Measurements from ENCODE around the gene FRMD4A.
A peak's percentile ranks its signal among the peaks of the same experiment; 100 is the strongest.

The FRMD4A gene

GRCh38 chr10:13698217-13698616 is 632.5 kb downstream of the FRMD4A start:
- no peak for DNase-seq (ENCODE audit: low spot score)

- no peak for DNase-seq (ENCODE audit: low spot score)
These were observed 634.7 kb downstream of the FRMD4A start for GRCh38 chr10:13696071-13696470.

GRCh38 chr10:13695588-13695987 is 635.1 kb downstream of the FRMD4A start:
- no peak for DNase-seq (ENCODE audit: low spot score)

GRCh38 chr10:13693783-13694700 is 636.7 kb downstream of the FRMD4A start:
- no peak for DNase-seq (ENCODE audit: low spot score)

GRCh38 chr10:13690281-13690825 is 640.4 kb downstream of the FRMD4A start:
- no peak for DNase-seq (ENCODE audit: low spot score)

- no peak for DNase-seq (ENCODE audit: low spot score)
These were observed 644.4 kb downstream of the FRMD4A start for GRCh38 chr10:13686331-13686752.

- no peak for DNase-seq (ENCODE audit: low spot score)
These were observed 644.8 kb downstream of the FRMD4A start for GRCh38 chr10:13685885-13686284.

GRCh38 chr10:13684806-13685482 is 645.8 kb downstream of the FRMD4A start:
- no peak for DNase-seq (ENCODE audit: low spot score)

- DNase-seq (ENCODE audit: low spot score), result no peak
These were observed 646.4 kb downstream of the FRMD4A start for GRCh38 chr10:13684252-13684791.

- DNase-seq (ENCODE audit: low spot score), result no peak
These were observed 647.7 kb downstream of the FRMD4A start for GRCh38 chr10:13683017-13683416.

- DNase-seq (ENCODE audit: low spot score), result no peak
These were observed 648.8 kb downstream of the FRMD4A start for GRCh38 chr10:13681960-13682359.

- peak; percentile 56 for DNase-seq (ENCODE audit: low spot score)
These were observed 649.2 kb downstream of the FRMD4A start for GRCh38 chr10:13681528-13681927.

GRCh38 chr10:13681095-13681494 is 649.6 kb downstream of the FRMD4A start:
- peak; percentile 67 for DNase-seq (ENCODE audit: low spot score)

GRCh38 chr10:13678101-13678843 is 652.5 kb downstream of the FRMD4A start:
- no peak for DNase-seq (ENCODE audit: low spot score)

GRCh38 chr10:13674645-13675588 is 655.8 kb downstream of the FRMD4A start:
- DNase-seq (ENCODE audit: low spot score), result no peak

- no peak for DNase-seq (ENCODE audit: low spot score)
These were observed 657.6 kb downstream of the FRMD4A start for GRCh38 chr10:13673156-13673555.

- DNase-seq (ENCODE audit: low spot score), result no peak
These were observed 658.2 kb downstream of the FRMD4A start for GRCh38 chr10:13672548-13672947.

GRCh38 chr10:13671904-13672303 is 658.8 kb downstream of the FRMD4A start:
- no peak for DNase-seq (ENCODE audit: low spot score)

GRCh38 chr10:13670311-13670710 is 660.4 kb downstream of the FRMD4A start:
- no peak for DNase-seq (ENCODE audit: low spot score)

- DNase-seq (ENCODE audit: low spot score), result no peak
These were observed 660.8 kb downstream of the FRMD4A start for GRCh38 chr10:13669901-13670300.

Measured in HuH-7 (cell line).